IPS-18c (cell line): Measurements from ENCODE around the gene GRM1.
"Not testable (repeated sequence)": the region's sequence is repeated elsewhere in the genome, so short reads cannot be mapped to it uniquely, and the experiment has no call there.

ENCODE experiments used
- H3K4me3 ChIP-seq: 2 replicates; pipeline ENCODE4 v1.7.0; 2013; ENCODE audit warnings: low read depth, mild to moderate bottlenecking, low read length, moderate library complexity; ENCODE audit not compliant: insufficient read depth
- H3K9me3 ChIP-seq: one replicate; pipeline ENCODE4 v1.6.1; 2013; ENCODE audit warnings: mild to moderate bottlenecking, low read length, moderate library complexity; ENCODE audit not compliant: control insufficient read depth, insufficient read depth

The GRM1 gene

DNA sequence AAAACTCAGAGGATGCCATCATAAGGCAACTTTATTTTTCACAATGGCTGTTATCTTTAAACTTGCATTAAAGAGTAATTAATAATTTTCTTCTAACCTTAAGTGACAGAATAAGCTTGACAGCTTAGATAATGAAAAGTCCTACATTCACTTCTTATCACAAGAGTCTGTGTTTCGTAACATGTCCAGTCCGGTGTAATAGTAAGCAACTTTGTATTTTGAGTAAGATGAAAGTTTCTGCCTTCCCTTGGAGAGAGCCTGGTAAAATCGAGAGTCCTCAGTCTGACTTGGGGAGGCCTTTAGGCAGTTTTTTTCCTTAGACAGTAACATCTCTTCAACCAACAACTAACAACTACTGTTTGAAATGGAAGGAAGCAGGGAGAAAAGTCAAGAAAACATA lies 195.6 kb downstream of the GRM1 start:
- peaks cover 2% of the 10 kb centered on the region for H3K9me3 ChIP-seq
- H3K4me3 ChIP-seq, result no peak overlapping the region

DNA sequence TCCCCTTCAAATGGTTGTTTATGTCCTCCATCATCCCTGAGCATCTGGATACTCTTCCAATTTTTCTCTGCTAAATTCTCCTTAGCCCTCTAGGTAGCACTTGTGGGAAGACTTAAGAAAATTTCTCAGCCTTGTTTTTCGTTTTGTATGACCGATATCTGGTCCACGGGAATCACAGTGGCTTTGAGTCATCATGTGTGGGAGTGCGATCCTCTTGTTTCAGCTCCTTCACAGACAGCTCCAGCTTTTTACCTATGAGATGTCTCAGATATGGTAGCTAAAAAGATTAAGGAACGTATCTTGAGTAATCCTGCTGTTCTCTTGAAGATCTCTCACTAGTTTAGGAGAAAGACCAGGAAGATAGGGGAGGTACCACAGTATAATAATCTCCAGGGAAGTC lies 196.1 kb downstream of the GRM1 start:
- peaks cover 2% of the 10 kb centered on the region for H3K9me3 ChIP-seq
- no peak overlapping the region for H3K4me3 ChIP-seq

DNA sequence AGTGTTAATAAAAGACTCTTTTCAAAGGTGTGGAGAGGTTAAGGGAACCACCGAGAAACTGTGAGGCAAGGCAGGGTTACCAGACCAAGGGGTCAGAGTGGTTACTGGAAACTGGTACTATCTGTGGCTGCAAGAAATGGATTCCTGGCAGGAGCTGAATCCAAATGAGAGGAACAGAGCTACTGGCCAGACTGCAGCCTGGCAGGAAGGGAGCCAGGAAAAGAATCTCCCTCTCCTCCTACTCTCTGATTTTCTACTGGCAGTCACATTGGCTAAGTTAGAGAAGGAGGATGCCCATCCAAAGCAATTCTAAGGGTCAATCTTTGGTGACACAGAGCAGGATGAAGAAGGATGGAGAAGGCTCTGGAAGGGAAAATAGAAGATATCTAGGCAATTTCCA lies 211.5 kb downstream of the GRM1 start:
- Histone ChIP-seq H3K4me3 (no peak overlapping the region), H3K9me3 (no peaks in the 10 kb centered on the region)

DNA sequence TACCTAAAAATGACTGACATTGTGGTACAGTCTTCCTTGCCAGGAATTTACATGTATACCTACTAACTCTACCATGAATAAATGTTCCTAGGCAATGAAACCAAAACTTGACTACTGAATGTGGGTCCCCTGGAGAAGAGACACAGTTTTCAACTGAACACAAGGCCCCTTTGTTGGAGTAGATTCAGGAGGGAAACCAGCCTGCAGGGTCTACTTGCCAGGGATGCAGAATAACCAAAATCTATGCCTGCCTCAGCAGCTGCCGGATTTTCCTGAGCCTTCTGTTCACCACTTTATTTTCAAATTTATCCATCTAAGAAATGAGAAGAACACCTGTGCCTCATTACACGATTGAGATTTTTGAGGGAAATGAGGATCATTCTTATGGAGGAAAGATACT lies 211.9 kb downstream of the GRM1 start:
- Histone ChIP-seq H3K4me3 (no peak overlapping the region), H3K9me3 (no peaks in the 10 kb centered on the region)

DNA sequence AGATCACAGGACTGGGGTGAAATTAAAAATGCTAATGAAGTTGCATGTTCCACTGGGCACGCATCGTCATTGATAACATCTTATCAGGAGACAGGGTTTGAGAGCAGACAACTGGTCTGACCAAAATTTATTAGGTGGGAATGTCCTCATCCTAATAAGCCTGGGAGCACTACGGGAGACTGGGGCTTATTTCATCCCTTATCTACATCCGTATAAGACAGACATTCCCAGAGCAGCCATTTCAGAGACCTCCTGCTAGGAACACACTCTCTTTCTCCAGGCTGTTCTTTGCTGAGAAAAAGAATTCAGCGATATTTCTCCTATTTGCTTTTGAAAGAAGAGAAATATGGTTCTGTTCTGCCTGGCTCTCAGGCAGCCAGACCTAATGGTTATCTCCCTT lies 214.8 kb downstream of the GRM1 start:
- not testable (repeated sequence) for H3K4me3 ChIP-seq, H3K9me3 ChIP-seq

DNA sequence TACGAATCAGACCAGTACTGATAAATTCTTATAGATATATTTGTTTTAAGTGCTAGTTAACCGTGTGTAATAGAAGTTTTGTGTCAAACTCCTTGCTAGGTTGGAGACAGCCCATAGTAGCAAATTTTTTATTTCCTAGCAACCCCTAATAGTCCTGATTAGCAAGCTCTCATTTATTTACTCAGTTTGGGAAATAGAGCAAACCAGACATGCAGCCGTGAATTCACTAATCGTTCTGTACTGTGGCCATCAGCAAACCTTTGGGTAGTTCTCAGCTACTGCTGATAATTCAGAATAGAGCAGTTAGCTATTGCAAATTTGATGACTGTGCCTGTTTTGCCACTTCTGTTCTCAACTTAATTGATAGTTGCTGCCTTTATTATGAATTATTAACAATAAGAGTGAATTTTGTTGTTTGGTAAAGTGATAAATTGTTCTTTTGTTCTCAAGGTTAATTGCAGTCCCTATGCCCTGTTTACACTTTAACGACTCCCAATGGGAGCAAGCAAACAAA lies 215.8 kb downstream of the GRM1 start:
- no peaks in the 10 kb centered on the region for H3K9me3 ChIP-seq
- no peak overlapping the region for H3K4me3 ChIP-seq

DNA sequence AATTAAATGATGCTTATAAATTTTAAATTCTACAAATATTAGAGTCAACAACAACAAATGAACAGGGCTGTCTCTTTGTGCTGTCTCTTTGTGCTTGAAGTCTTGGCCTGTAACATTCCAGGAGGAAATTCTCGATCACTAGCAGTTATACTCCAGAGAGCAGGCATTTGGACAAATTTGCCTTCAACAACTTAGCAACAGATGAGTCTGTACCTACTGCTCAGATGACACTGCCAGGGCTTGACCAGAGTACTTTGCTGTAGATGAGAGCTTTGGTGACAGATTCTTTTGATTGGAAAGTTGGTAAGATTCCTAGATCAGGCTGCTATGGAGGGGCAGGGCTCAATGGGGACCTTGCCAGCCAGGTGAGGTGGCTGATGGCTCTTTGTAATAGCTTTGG lies 217.2 kb downstream of the GRM1 start:
- no peak overlapping the region for H3K4me3 ChIP-seq
- no peaks in the 10 kb centered on the region for H3K9me3 ChIP-seq

DNA sequence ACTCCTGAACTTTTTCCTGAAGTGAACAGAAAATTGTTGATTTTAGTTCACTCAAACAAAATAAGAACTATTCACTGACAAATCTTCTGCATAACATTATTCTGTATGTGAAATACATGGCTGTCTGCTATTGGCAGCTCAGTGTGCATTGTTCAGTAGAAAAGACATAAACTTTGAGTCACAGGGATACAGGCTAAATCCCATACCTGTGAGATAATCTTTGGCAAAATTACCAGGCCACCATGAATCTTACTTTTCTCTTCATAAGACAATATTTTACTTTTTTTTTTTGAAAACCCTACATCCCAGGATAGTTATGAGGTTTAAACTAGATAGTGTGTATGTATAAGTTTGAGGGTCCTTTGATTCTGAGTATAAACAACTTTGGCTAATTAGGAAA lies 224.8 kb downstream of the GRM1 start:
- no peaks in the 10 kb centered on the region for H3K9me3 ChIP-seq
- no peak overlapping the region for H3K4me3 ChIP-seq

DNA sequence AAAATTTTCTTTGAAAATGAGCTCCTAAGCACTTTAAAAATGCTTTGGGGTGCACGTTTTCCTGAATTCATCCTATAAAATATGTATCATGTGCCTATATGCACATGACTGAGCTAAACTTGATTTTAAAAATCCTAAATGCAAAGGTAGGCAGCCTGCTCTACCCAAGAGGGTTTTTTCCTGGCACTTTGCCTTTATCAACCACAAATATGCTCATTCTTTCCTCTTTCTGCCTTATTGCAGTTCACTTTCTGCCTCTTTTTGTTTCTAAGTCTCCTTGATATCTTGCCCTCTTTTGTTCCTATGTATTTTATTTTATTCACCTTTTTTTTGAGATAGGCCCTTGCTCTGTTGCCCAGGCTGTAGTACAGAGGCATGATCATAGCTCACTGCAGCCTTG lies 229.3 kb downstream of the GRM1 start:
- no peak overlapping the region for H3K4me3 ChIP-seq

DNA sequence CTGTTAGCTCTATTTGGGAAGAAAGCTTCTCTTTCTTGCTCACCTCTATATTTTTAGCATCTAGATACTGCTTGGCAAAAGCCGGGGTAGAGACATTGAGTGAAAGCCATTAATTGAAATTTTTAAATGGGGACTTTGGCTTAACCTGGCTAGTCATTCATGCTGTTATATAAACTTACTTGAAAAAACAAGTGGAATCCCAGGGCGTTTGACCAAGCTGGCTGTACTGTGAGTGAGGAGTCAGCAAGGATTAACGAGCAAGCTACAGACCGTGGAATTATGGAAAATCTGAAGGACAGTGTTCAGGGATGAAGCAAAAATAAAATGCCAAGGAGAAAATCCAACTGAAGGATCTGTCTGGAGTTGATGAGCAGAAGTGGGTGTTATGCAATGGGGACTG lies 232.0 kb downstream of the GRM1 start:
- H3K4me3 ChIP-seq, result no peak overlapping the region
- H3K9me3 ChIP-seq, result no peaks in the 10 kb centered on the region

More for the DNA sequence above, 229.3 kb downstream of the GRM1 start:
- no peaks in the 10 kb centered on the region for H3K9me3 ChIP-seq

DNA sequence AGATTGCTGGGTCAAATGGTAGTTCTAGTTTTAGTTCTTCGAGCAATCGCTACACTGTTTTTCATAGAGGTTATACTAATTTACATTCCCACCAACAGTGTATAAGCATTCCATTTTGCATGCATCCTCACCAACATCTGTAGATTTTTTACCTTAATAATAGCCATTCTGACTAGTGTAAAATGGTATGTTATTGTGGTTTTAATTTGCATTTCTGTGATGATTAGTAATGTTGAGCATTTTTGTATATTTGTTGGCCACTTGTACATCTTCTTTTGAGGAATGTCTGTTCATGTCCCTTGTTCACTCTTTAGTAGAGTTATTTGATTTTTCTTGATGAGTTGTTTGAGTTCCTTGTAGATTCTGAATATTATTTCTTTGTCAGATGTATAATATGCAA lies 236.2 kb downstream of the GRM1 start:
- no peaks in the 10 kb centered on the region for H3K9me3 ChIP-seq
- no peak overlapping the region for H3K4me3 ChIP-seq

DNA sequence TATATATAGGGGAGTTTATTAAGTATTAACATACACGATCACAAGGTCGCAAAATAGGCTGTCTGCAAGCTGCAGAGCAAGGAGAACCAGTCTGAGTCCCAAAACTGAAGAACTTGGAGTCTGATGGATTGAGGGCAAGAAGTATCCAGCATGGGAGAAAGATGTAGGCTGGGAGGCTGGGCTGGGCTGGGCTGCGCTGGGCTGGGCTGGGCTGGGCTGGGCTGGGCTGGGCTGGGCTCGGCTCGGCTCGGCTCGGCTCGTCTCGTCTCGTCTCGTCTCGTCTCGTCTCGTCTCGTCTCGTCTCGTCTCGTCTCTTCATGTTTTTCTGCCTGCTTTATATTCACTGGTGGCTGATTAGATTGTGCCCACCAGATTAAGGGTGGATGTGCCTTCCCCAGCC lies 238.6 kb downstream of the GRM1 start:
- H3K9me3 ChIP-seq, result no peaks in the 10 kb centered on the region
- no peak overlapping the region for H3K4me3 ChIP-seq

DNA sequence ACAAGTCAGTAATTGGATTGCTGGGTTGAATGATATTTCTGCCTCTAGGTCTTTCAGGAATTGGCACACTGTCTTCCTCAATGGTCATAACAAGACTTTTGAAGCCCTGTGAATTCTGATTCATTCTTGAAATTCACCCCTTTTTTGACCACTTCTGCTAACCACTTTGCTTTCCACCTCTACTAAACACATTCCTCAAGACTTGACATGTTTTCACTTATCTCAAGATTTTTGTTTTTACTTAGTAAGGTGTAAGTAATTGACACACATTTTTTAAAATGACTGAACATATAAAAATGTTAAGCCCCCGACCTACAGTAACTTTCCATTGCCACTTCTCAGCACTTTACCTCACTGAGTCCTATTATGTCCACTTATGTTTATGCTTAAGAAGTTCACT lies 239.1 kb downstream of the GRM1 start:
- no peaks in the 10 kb centered on the region for H3K9me3 ChIP-seq

DNA sequence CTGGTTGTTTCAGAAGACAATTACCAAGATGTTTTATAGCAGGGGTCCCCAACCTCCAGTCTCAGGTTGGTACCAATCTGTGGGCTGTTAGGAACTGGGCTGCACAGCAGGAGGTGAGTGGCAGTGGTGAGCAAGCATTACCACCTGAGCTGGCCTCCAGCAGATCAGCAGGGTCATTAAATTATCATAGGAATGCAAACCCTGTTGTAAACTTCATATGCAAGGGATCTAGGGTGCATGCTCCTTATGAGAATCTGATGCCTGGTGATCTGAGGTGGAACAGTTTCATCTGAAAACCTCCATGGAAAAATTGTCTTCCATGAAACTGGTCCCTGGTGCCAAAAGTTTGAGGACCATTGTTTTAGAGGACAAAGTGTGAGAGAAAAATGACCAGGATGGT lies 240.6 kb downstream of the GRM1 start:
- H3K9me3 ChIP-seq, result no peaks in the 10 kb centered on the region
- no peak overlapping the region for H3K4me3 ChIP-seq

More for the DNA sequence above, 239.1 kb downstream of the GRM1 start:
- no peak overlapping the region for H3K4me3 ChIP-seq

DNA sequence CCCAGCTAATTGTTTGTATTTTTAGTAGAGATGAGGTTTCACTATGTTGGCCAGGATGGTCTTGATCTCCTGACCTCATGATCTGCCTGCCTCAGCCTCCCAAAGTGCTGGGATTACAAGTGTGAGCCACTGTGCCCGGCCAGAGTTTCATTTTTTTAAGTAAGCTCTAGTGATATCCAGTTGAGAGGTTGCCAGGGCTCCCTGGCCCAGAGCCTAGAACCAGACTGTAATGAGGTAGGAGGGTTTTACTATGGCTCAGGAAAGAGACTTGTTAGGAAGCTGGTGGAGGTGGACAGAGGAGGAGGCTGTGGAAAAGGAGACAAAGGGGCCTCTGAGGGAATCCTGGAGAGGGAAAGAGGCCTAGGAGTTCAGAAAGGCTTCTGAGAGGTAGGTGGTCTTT lies 242.3 kb downstream of the GRM1 start:
- H3K4me3 ChIP-seq, H3K9me3 ChIP-seq: not testable (repeated sequence)

DNA sequence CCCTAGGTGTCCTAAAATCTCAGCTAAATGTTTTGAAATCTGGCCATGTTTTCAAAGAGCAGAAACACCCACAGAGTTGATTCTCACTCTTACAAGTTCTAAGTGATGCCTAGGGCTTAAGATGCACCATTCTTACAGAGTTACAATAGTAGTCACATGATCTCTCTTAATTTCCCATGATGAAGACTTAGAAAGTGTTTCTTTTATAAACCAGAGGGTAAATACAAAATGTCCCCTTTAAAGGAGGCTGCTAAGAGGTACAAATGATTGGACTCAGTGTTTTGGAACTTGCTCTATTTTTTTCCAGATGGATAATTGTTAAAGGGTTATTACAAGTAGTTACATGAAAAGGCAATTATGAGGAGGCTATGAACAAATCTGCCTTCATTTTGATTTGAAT lies 244.6 kb downstream of the GRM1 start:
- H3K9me3 ChIP-seq, result no peaks in the 10 kb centered on the region
- H3K4me3 ChIP-seq, result no peak overlapping the region

DNA sequence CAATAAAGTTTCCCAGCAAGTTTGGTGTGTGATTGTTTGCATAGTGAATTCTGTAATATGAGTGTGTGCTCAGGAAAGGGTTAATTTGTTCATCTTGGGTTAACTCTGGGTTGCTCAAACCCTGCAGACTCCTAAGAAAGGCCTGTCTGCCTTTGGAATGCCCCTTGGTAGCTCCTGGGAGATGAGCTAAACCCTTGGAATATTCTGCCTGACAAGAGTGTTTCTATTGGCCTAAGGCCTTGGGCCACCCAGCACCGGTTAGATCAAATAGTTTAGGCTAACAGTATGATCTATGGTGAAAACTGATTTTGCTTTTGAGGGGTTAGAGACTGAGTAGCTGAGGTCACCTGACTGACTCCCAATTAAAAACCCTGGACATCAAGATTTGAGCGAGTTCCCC lies 248.3 kb downstream of the GRM1 start:
- H3K9me3 ChIP-seq, result no peaks in the 10 kb centered on the region
- H3K4me3 ChIP-seq, result no peak overlapping the region

DNA sequence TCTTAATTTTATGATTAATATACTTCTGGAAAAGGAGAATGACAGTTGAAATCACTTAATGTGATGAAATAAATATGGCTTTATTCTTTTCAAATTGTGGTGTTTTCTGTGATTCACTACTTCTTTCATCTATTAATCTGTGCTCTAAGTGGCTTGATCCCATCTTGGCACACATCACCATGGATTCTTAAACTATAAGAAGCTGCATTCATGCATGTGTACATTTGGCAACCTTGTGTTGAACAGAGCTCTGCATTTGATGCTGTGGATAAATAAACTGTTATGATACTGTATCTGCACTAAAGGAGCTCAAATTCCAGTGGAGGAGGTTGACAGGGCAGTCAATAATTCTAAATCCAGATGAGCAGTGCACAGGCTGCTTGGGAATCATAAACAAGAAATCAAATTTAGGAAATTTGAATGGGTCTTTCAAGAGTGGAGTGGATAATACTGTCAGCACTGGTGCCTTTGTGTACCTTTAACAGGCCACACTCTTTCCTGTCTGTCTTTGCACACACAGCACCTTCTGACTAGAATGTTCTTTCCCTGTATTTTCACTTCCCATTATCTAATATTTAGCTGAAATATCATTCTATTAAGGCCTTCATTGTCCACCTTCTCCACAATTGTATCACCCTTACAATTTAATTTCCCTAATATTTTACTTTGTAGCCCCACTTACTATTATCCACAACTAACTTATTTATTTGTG lies 252.9 kb downstream of the GRM1 start:
- H3K9me3 ChIP-seq, result no peaks in the 10 kb centered on the region

DNA sequence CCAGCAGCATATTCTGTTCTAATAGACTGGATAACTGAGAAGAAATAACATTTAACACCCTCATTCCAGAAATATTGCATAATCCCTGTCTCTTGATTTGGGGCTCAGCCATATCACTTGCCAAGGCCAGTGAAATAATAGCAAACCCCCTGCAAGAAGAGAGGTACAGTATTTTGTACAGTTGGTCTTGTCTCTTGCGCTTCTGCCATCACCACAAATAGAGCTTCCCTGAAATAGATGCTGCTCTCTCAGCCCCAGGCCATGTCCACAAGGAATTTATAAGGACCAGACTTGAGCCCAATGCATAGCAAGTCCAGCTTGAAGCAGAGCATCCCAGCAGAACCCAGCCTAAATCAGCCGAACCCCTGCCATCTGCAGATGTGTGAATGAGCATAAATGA lies 254.0 kb downstream of the GRM1 start:
- Histone ChIP-seq H3K9me3 (no peaks in the 10 kb centered on the region), H3K4me3 (no peak overlapping the region)

More for the DNA sequence above, 252.9 kb downstream of the GRM1 start:
- no peak overlapping the region for H3K4me3 ChIP-seq
